Measurements from ENCODE around the gene NSG1. TPM values are rescaled to one million over a fixed set of nuclear protein-coding genes. Genes with fewer than 3 reads are reported as not detected.

The NSG1 gene
- total RNA-seq, 1 donor: not detected

DNA sequence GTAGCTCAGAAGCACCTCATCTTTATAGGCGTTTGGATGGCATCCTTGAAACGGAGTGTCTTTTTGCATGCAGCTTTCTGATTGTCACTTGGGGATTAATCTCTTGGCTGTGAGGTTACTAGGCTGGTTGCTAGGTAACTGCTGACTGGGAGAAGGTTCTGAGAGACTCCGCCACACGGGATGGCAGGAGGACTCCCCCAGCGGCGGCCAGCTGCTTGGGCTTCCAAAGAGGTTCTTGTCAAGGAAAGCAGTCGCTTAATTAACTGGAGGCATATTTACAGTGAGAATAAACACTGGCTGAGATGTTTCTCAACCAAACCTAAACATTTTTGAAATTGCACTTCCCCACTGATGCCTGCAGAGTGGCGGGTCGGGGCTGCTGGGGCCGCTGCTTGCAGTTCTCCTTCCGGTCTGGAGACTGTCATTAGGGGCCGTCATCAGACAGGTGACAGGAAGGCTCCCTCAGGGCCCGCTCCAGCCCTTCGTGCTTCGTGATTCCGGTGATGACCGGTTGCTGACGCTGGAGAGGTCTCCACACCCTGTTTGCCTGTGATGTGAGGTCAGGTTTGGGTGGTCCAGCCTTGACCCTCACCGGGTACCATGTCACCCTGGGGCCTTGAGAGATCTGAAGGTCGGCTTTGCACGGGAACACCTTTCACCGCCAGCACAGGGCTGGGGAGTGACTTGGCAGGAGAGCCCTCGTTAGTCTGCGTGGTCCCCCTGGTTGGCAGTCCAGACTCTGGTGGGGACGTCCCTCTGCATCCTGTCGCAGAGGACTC, 9.1 kb downstream of the NSG1 start:
- no peak overlapping the region for H3K4me2 ChIP-seq (ENCODE audit: insufficient read depth, low read length)

DNA sequence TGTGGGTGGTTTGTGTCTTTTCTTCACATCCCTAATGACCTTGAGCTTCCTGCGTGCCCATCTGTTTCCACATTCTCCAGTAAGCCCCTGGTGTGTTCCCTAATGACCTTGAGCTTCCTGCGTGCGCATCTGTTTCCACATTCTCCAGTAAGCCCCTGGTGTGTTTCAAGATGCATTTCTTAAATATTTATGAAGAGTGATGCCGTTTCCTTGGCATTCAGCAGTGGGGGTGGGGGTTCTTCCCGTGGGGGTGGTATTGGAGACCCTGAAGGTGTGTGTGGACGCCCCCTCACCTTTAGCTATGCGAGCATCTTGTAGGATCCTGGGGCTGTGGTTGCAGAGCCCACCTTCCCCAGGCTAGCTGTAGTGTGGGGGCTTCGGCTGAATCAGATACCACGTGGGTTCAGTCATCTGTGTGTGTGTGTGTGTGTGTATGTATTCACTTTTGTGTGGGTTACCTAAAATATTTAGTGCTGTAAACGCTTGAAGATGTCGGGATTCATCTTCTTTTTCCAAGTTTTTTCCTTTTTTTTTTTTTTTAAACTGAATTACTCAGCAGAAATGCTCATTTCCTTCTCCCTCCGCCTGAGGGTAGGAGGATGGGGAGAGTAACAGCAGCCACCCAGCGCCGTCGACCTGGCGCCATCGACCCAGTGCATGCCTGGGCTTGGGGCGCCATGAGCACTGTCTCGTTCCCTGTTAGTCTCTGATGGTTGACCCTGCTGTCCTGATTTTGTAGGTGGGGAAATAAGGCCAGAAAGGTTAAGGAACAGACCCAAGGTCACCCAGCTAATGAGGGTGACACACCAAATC, 9.9 kb downstream of the NSG1 start:
- no peak overlapping the region for H2AFZ ChIP-seq (ENCODE audit: low read length)
- H3K9me3 ChIP-seq (ENCODE audit: low read depth, low read length): no peaks in the 10 kb centered on the region
- no peaks in the 10 kb centered on the region for H3K36me3 ChIP-seq (ENCODE audit: insufficient read depth, low read length)
- TF ChIP-seq, protein P1, sequence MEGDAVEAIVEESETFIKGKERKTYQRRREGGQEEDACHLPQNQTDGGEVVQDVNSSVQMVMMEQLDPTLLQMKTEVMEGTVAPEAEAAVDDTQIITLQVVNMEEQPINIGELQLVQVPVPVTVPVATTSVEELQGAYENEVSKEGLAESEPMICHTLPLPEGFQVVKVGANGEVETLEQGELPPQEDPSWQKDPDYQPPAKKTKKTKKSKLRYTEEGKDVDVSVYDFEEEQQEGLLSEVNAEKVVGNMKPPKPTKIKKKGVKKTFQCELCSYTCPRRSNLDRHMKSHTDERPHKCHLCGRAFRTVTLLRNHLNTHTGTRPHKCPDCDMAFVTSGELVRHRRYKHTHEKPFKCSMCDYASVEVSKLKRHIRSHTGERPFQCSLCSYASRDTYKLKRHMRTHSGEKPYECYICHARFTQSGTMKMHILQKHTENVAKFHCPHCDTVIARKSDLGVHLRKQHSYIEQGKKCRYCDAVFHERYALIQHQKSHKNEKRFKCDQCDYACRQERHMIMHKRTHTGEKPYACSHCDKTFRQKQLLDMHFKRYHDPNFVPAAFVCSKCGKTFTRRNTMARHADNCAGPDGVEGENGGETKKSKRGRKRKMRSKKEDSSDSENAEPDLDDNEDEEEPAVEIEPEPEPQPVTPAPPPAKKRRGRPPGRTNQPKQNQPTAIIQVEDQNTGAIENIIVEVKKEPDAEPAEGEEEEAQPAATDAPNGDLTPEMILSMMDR (IDR thresholded peaks at IDR 0.05; ENCODE audit: extremely low read depth, low read depth, low read length): no peak
- H4K20me1 ChIP-seq (ENCODE audit: insufficient read depth, low read length): no peaks in the 10 kb centered on the region
- peaks cover 30% of the 10 kb centered on the region for H3K27me3 ChIP-seq (ENCODE audit: insufficient read depth, low read length)
- no peak overlapping the region for H3K27ac ChIP-seq (ENCODE audit: low read depth, low read length)
- DNase-seq (ENCODE audit: insufficient read length, low spot score, missing footprints): peak; percentile 63
- H3K79me2 ChIP-seq (ENCODE audit: insufficient read depth, low read length): no peaks in the 10 kb centered on the region
- no peak overlapping the region for H3K4me2 ChIP-seq (ENCODE audit: insufficient read depth, low read length)
- H3K4me1 ChIP-seq (ENCODE audit: insufficient read depth, low read length): no peaks in the 10 kb centered on the region
- no peak overlapping the region for H3K4me3 ChIP-seq (ENCODE audit: insufficient read depth, low read length)

More for the DNA sequence above, 9.1 kb downstream of the NSG1 start:
- TF ChIP-seq, protein P1 (IDR thresholded peaks at IDR 0.05; ENCODE audit: extremely low read depth, low read depth, low read length): no peak
- Histone ChIP-seq H3K36me3 (ENCODE audit: insufficient read depth, low read length) (no peaks in the 10 kb centered on the region), H3K4me3 (ENCODE audit: insufficient read depth, low read length) (no peak overlapping the region), H2AFZ (ENCODE audit: low read length) (no peak overlapping the region), H4K20me1 (ENCODE audit: insufficient read depth, low read length) (no peaks in the 10 kb centered on the region), H3K27ac (ENCODE audit: low read depth, low read length) (no peak overlapping the region), H3K79me2 (ENCODE audit: insufficient read depth, low read length) (no peaks in the 10 kb centered on the region), H3K4me1 (ENCODE audit: insufficient read depth, low read length) (no peaks in the 10 kb centered on the region), H3K9me3 (ENCODE audit: low read depth, low read length) (no peaks in the 10 kb centered on the region), H3K27me3 (ENCODE audit: insufficient read depth, low read length) (peaks cover 32% of the 10 kb centered on the region)
- peak; percentile 89 for DNase-seq (ENCODE audit: insufficient read length, low spot score, missing footprints)

DNA sequence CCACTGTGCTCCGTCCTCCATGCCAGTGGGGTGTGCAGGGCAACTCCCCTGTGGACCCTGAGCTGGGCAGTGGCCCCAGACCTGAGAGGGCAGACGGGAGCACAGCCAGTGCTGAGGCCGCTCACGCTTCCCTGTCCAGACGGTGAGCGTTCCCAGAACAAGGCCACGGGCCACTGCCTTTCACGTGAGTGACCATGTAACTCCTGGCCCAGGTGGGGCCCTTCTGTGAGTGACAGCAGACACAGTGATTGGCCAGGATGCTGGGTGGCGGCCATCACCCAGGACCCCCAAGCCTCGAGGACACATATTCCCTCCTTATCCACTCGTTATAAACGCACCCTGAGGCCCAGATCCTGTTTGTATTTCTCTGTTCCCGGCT, 10.5 kb downstream of the NSG1 start:
- H3K4me3 ChIP-seq (ENCODE audit: insufficient read depth, low read length): no peak overlapping the region
- H3K4me2 ChIP-seq (ENCODE audit: insufficient read depth, low read length): no peak overlapping the region
- peak; percentile 30 for DNase-seq (ENCODE audit: insufficient read length, low spot score, missing footprints)
- no peak overlapping the region for H2AFZ ChIP-seq (ENCODE audit: low read length)
- H3K9me3 ChIP-seq (ENCODE audit: low read depth, low read length): no peaks in the 10 kb centered on the region
- H3K79me2 ChIP-seq (ENCODE audit: insufficient read depth, low read length): no peaks in the 10 kb centered on the region
- H4K20me1 ChIP-seq (ENCODE audit: insufficient read depth, low read length): no peaks in the 10 kb centered on the region
- no peak overlapping the region for H3K27ac ChIP-seq (ENCODE audit: low read depth, low read length)
- H3K4me1 ChIP-seq (ENCODE audit: insufficient read depth, low read length): no peaks in the 10 kb centered on the region
- peaks cover 30% of the 10 kb centered on the region for H3K27me3 ChIP-seq (ENCODE audit: insufficient read depth, low read length)
- H3K36me3 ChIP-seq (ENCODE audit: insufficient read depth, low read length): no peaks in the 10 kb centered on the region
- TF ChIP-seq, protein P1 (IDR thresholded peaks at IDR 0.05; ENCODE audit: extremely low read depth, low read depth, low read length): no peak

DNA sequence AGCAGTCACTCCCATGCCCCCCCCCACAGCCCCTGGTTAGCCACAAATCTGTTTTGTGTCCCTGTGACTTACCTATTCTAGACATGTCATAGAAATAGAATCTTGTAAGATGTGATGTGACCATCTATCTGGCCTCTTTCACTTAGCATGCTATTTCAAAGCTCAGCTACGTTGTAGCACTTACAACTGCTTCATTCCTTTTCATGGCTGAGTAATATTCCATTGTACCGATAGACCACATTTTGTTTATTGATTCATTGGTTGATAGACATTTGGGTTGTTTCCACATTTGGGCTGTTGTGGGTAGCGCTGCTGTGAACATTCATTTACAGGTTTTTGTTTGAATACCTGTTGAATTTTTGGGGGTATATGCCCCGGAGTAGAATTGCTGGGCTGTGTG, 11.5 kb downstream of the NSG1 start:
- Histone ChIP-seq H3K9me3 (ENCODE audit: low read depth, low read length) (no peaks in the 10 kb centered on the region), H4K20me1 (ENCODE audit: insufficient read depth, low read length) (no peaks in the 10 kb centered on the region), H3K27ac (ENCODE audit: low read depth, low read length) (no peak overlapping the region), H3K79me2 (ENCODE audit: insufficient read depth, low read length) (no peaks in the 10 kb centered on the region), H3K36me3 (ENCODE audit: insufficient read depth, low read length) (no peaks in the 10 kb centered on the region), H3K4me3 (ENCODE audit: insufficient read depth, low read length) (no peak overlapping the region), H3K4me1 (ENCODE audit: insufficient read depth, low read length) (no peaks in the 10 kb centered on the region), H2AFZ (ENCODE audit: low read length) (no peak overlapping the region), H3K27me3 (ENCODE audit: insufficient read depth, low read length) (peaks cover 30% of the 10 kb centered on the region), H3K4me2 (ENCODE audit: insufficient read depth, low read length) (no peak overlapping the region)
- TF ChIP-seq, protein P1 (IDR thresholded peaks at IDR 0.05; ENCODE audit: extremely low read depth, low read depth, low read length): no peak
- DNase-seq (ENCODE audit: insufficient read length, low spot score, missing footprints): no peak

All from osteoblast (primary cell).